IMR-90 (cell line): ENCODE results near the gene SART1. TPM values are rescaled to one million over a fixed set of nuclear protein-coding genes. Genes with fewer than 3 reads are reported as not detected.

Experiments
- ATAC-seq: fragments of 200-7000 bp; cut with Tn5 transposase; 2 replicates; pipeline ENCODE4 v1.9.1; 2020; ENCODE audit warnings: low read depth, mild to moderate bottlenecking, moderate library complexity
- BruUV-seq: library from RNA; stranded (reverse); fragments of 400-500 nt; replicated peaks from 2 replicates; lab custom pipeline; 2021; lab: Mats Ljungman, UMichigan
- CTCF ChIA-PET: fragments of 300-600 bp; formaldehyde crosslinking; extraction: SDS; loops from one replicate; lab custom pipeline; 2021; ENCODE audit warnings: antibody characterized with exemption; lab: Yijun Ruan, JAX
- POLR2A ChIA-PET: fragments of 300-600 bp; sonication (Branson Sonifier 250); formaldehyde crosslinking; loops from one replicate; lab custom pipeline; 2022; ENCODE audit warnings: antibody characterized with exemption; ENCODE audit not compliant: unreplicated experiment; lab: Charles Lee
- DNase-seq: peaks from one replicate; pipeline ENCODE4 v3.0.0; 2013
- H2AFZ ChIP-seq: replicated peaks from 2 replicates; pipeline ENCODE3; 2013; ENCODE audit warnings: low read length, mild to moderate bottlenecking; ENCODE audit not compliant: poor library complexity
- H2AK5ac ChIP-seq: 2 replicates; pipeline ENCODE4 v1.6.1; 2013; ENCODE audit warnings: low read depth, low read length, inconsistent platforms
- H2AK9ac ChIP-seq: replicated peaks from 2 replicates; pipeline ENCODE3; 2013; ENCODE audit warnings: mild to moderate bottlenecking, low read depth, low read length, moderate library complexity; ENCODE audit not compliant: poor library complexity
- H2BK120ac ChIP-seq: 2 replicates; pipeline ENCODE4 v1.6.1; 2013; ENCODE audit warnings: low read depth, low read length, inconsistent platforms
- H2BK15ac ChIP-seq: 3 replicates; pipeline ENCODE4 v1.6.1; 2013; ENCODE audit warnings: low read depth, low read length, inconsistent platforms
- H2BK20ac ChIP-seq: 2 replicates; pipeline ENCODE4 v1.6.1; 2013; ENCODE audit warnings: low read depth, mild to moderate bottlenecking, inconsistent platforms, low read length, moderate library complexity
- H2BK5ac ChIP-seq: 2 replicates; pipeline ENCODE4 v1.6.1; 2013; ENCODE audit warnings: mild to moderate bottlenecking, low read depth, low read length, inconsistent platforms; ENCODE audit not compliant: poor library complexity, severe bottlenecking
- H3K14ac ChIP-seq: replicated peaks from 2 replicates; pipeline ENCODE4 v1.6.1; 2013; ENCODE audit warnings: low read depth, low read length, inconsistent platforms
- H3K18ac ChIP-seq: 2 replicates; pipeline ENCODE4 v1.6.1; 2013; ENCODE audit warnings: low read depth, low read length, control low read depth
- H3K23ac ChIP-seq: 2 replicates; pipeline ENCODE4 v1.6.1; 2013; ENCODE audit warnings: low read depth, low read length, inconsistent platforms
- H3K27ac ChIP-seq: 2 replicates; pipeline ENCODE4 v1.5.1; 2013; ENCODE audit warnings: mild to moderate bottlenecking, control low read depth, low read length; ENCODE audit not compliant: insufficient read depth
- H3K27me3 ChIP-seq: 2 replicates; pipeline ENCODE4 v1.6.1; 2013; ENCODE audit warnings: low read length; ENCODE audit not compliant: control insufficient read depth, insufficient read depth
- H3K36me3 ChIP-seq: 2 replicates; pipeline ENCODE4 v1.6.1; 2013; ENCODE audit warnings: low read length, mixed read lengths; ENCODE audit not compliant: control insufficient read depth, insufficient read depth
- H3K4ac ChIP-seq: 2 replicates; pipeline ENCODE4 v1.6.1; 2013; ENCODE audit warnings: low read depth, low read length, inconsistent platforms
- H3K4me1 ChIP-seq: 2 replicates; pipeline ENCODE4 v1.6.1; 2013; ENCODE audit warnings: low read length, mixed read lengths; ENCODE audit not compliant: control insufficient read depth, insufficient read depth
- H3K4me2 ChIP-seq: 2 replicates; pipeline ENCODE4 v1.6.1; 2013; ENCODE audit warnings: low read depth, mild to moderate bottlenecking, control low read depth, low read length, moderate library complexity
- H3K4me3 ChIP-seq: 2 replicates; pipeline ENCODE4 v1.5.1; 2013; ENCODE audit warnings: low read depth, mild to moderate bottlenecking, control low read depth, low read length, moderate library complexity; ENCODE audit not compliant: insufficient read depth
- H3K56ac ChIP-seq: 2 replicates; pipeline ENCODE4 v1.6.1; 2013; ENCODE audit warnings: low read length, inconsistent platforms; ENCODE audit not compliant: insufficient read depth; ENCODE audit errors: extremely low read depth
- H3K79me1 ChIP-seq, 2 experiments: 2 replicates each; pipeline ENCODE4 v1.6.1; 2013; ENCODE audit warnings: low read length in 2 of 2, inconsistent platforms in 1 of 2, low read depth in 1 of 2
- H3K9ac ChIP-seq: 2 replicates; pipeline ENCODE4 v1.6.1; 2013; ENCODE audit warnings: low read depth, low read length, control low read depth
- H3K9me1 ChIP-seq: 2 replicates; pipeline ENCODE4 v1.6.1; 2013; ENCODE audit warnings: low read length, inconsistent platforms; ENCODE audit not compliant: insufficient read depth
- H3K9me3 ChIP-seq: 2 replicates; pipeline ENCODE4 v1.6.1; 2013; ENCODE audit warnings: low read length; ENCODE audit not compliant: control insufficient read depth, insufficient read depth
- H4K20me1 ChIP-seq: 2 replicates; pipeline ENCODE4 v1.6.1; 2013; ENCODE audit warnings: low read length, inconsistent platforms; ENCODE audit not compliant: insufficient read depth
- H4K5ac ChIP-seq: 2 replicates; pipeline ENCODE4 v1.6.1; 2013; ENCODE audit warnings: mild to moderate bottlenecking, low read depth, low read length, control low read depth
- H4K8ac ChIP-seq, 2 experiments: 2 replicates each; pipeline ENCODE4 v1.6.1; 2013; ENCODE audit warnings: low read depth in 2 of 2, low read length in 2 of 2, control low read depth in 1 of 2, inconsistent platforms in 1 of 2
- H4K91ac ChIP-seq: 2 replicates; pipeline ENCODE4 v1.6.1; 2013; ENCODE audit warnings: low read depth, low read length, inconsistent platforms; ENCODE audit not compliant: insufficient read depth
- BHLHE40 ChIP-seq: fragments of 150-350 bp; IDR thresholded peaks from 2 replicates; pipeline ENCODE4 v1.6.1; 2016; ENCODE audit warnings: mild to moderate bottlenecking, low read depth, low read length
- CEBPB ChIP-seq: IDR thresholded peaks from 2 replicates; pipeline ENCODE4 v1.6.1; 2012; ENCODE audit warnings: low read depth, low read length, improper control_type of control experiment
- CHD1 ChIP-seq: IDR thresholded peaks from 2 replicates; pipeline ENCODE4 v1.6.1; 2012; ENCODE audit warnings: low read depth, low read length, improper control_type of control experiment
- CTCF ChIP-seq: conservative IDR thresholded peaks from 2 replicates; pipeline ENCODE4 v1.5.1; 2012; ENCODE audit warnings: mild to moderate bottlenecking, low read depth, low read length, improper control_type of control experiment
- ELK1 ChIP-seq: fragments of 150-350 bp; IDR thresholded peaks from 2 replicates; pipeline ENCODE4 v1.6.1; 2016; ENCODE audit warnings: low read depth, mild to moderate bottlenecking, low read length, moderate library complexity, borderline replicate concordance
- FOS ChIP-seq: fragments of 150-350 bp; IDR thresholded peaks from 2 replicates; pipeline ENCODE4 v1.6.1; 2016; ENCODE audit warnings: low read depth, low read length
- MAFK ChIP-seq: IDR thresholded peaks from 2 replicates; pipeline ENCODE4 v1.6.1; 2012; ENCODE audit warnings: low read depth, low read length, improper control_type of control experiment
- MXI1 ChIP-seq: IDR thresholded peaks from 2 replicates; pipeline ENCODE4 v1.6.1; 2012; ENCODE audit warnings: low read depth, mild to moderate bottlenecking, low read length, moderate library complexity, borderline replicate concordance
- NFE2L2 ChIP-seq: fragments of 150-350 bp; IDR thresholded peaks from 2 replicates; pipeline ENCODE4 v1.6.1; 2016; ENCODE audit warnings: low read depth, mild to moderate bottlenecking, low read length
- POLR2A ChIP-seq: IDR thresholded peaks from 2 replicates; pipeline ENCODE4 v1.6.1; 2012; ENCODE audit warnings: mild to moderate bottlenecking, low read depth, low read length
- RCOR1 ChIP-seq: IDR thresholded peaks from 2 replicates; pipeline ENCODE4 v1.6.1; 2012; ENCODE audit warnings: mild to moderate bottlenecking, low read length, improper control_type of control experiment; ENCODE audit not compliant: insufficient replicate concordance
- RFX5 ChIP-seq: IDR thresholded peaks from 2 replicates; pipeline ENCODE4 v1.8.0; 2012; ENCODE audit warnings: low read depth, mild to moderate bottlenecking, low read length, moderate library complexity
- WGBS, 2 experiments: methylation state at CpG; one replicate each; pipeline versions ENCODE4 v1.1.5 to v1.1.7; 2013; ENCODE audit warnings: missing lambda C conversion rate in 2 of 2; ENCODE audit not compliant: insufficient read length in 1 of 2; ENCODE audit errors: extremely low coverage in 2 of 2; 5-methylcytosine and 5-hydroxymethylcytosine counted together
- dilution Hi-C: fragments of 300-500 bp; cut with HindIII; formaldehyde crosslinking; loops from one replicate; pipeline ENCODE4 v1.14.3; 2018; ENCODE audit warnings: low sequenced_read_pairs; ENCODE audit not compliant: unreplicated experiment
- in situ Hi-C: fragments of 300-500 bp; cut with MboI; formaldehyde crosslinking; loops from 3 replicates; pipeline ENCODE4 v1.14.3; 2019; ENCODE audit warnings: low sequenced_read_pairs, inconsistent platforms, mixed read lengths
- intact Hi-C: fragments of 100-400 bp; cut with micrococcal nuclease; formaldehyde crosslinking; loops from 2 replicates; pipeline ENCODE4 v1.10.0; 2022
- polyA plus RNA-seq, 3 experiments: library from polyadenylated mRNA; depleted of rRNA; stranded (reverse); fragments of >200 nt; gene quantifications; 2 replicates each; pipeline ENCODE4 v1.2.3, GENCODE V29; 2012; ENCODE audit warnings: low replicate concordance in 1 of 3
- total RNA-seq: library from RNA; depleted of rRNA; stranded (reverse); fragments of >200 nt; gene quantifications from 2 replicates; pipeline ENCODE4 v1.2.3, GENCODE V29; 2012

SART1 gene
- total and polyA plus RNA-seq, 2 of the 4 experiments (the other 2 are of a cell fraction), result 25.5 to 43.5 TPM

- TF ChIP-seq CEBPB, result no peak
- TF ChIP-seq POLR2A, result peak; percentile 50; the same call in 1 of the 2 replicates
- TF ChIP-seq RFX5, result no peak
Measured at GRCh38 chr11:65915101-65915820, 46.3 kb upstream of the SART1 start (continued).

- Histone ChIP-seq H2AK9ac (peak overlapping the region; percentile 99), H3K27ac (peak overlapping the region; percentile 82), H3K9me1 (peaks cover 39% of the 10 kb centered on the region), H3K79me1 (peaks cover 16 to 70% of the 10 kb centered on the region in 2 experiments; a peak in 3 of 4 replicates), H4K20me1 (peaks cover 11% of the 10 kb centered on the region), H2BK20ac (peak overlapping the region; percentile 92), H3K56ac (peak overlapping the region; percentile 90), H4K8ac (peak overlapping the region; percentile 97 to 99), H2BK15ac (peak overlapping the region; percentile 56; the same call in 2 of the 3 replicates), H3K9ac (peak overlapping the region; percentile 68), H3K14ac (peak overlapping the region; percentile 95), H3K27me3 (no peaks in the 10 kb centered on the region), H4K5ac (peak overlapping the region; percentile 64), H3K9me3 (no peaks in the 10 kb centered on the region), H3K23ac (peak overlapping the region; percentile 97), H3K4me1 (peaks cover 61% of the 10 kb centered on the region), H2AK5ac (peak overlapping the region; percentile 99), H2BK120ac (peak overlapping the region; percentile 100), H3K4me3 (peak overlapping the region; percentile 10; the same call in 1 of the 2 replicates), H3K4me2 (peak overlapping the region; percentile 96), H3K4ac (peak overlapping the region; percentile 100), H2AFZ (peak overlapping the region; percentile 71), H3K18ac (peak overlapping the region; percentile 88), H4K91ac (peak overlapping the region; percentile 100), H2BK5ac (peak overlapping the region; percentile 96), H3K36me3 (peaks cover 17% of the 10 kb centered on the region)
- peak; percentile 99 for DNase-seq
- 0% methylated on average over 5 of the region's 13 CpGs; no CpG with 5 or more reads in 1 of the 2 experiments for WGBS, 2 experiments
- no TSS peak for BruUV-seq
- ChIA-PET CTCF (interaction anchor here (1.0 kb wide), 2 partner anchors 26 to 28 kb away, joined by 4 to 9 read pairs; partner anchors contain the start of genes CCDC85B and FIBP), POLR2A (interaction anchor here (0.6 to 2.4 kb wide), 4 partner anchors 14 to 42 kb away, joined by 3 to 20 read pairs (median 10); partner anchors contain the start of genes CCDC85B, FIBP and FOSL1)
- no peak for ATAC-seq
- TF ChIP-seq RFX5 (no peak), BHLHE40 (peak; percentile 99), CTCF (no peak), CHD1 (no peak), ELK1 (no peak), POLR2A (peak; percentile 75), CEBPB (no peak), NFE2L2 (peak; percentile 90), MXI1 (no peak), MAFK (peak; percentile 64; the same call in 1 of the 2 replicates), FOS (peak; percentile 100), RCOR1 (peak; percentile 67)
- dilution Hi-C loops, result no loop called here
- intact Hi-C loops, result loop anchor here (1.0 to 5.0 kb wide), 3 partner anchors 15 to 58 kb away; partner anchors contain the start of genes CFL1, FOSL1 and SART1
- in situ Hi-C loops, result no loop called here
Measured at GRCh38 chr11:65915821-65916251, 45.7 kb upstream of the SART1 start.
